Fibroblast of skin of back (primary cell): Measurements from ENCODE around the gene AKIRIN2.

Experiments used
- DNase-seq: peaks from one replicate; pipeline ENCODE4 v3.0.0-alpha.2; 2013

Gene AKIRIN2

GRCh38 chr6:87654122-87654521, 47.9 kb downstream of the AKIRIN2 start:
- no peak for DNase-seq

- DNase-seq, result no peak
Observed at GRCh38 chr6:87653074-87653962, 48.7 kb downstream of the AKIRIN2 start.

GRCh38 chr6:87645080-87645479, 57.0 kb downstream of the AKIRIN2 start:
- no peak for DNase-seq

GRCh38 chr6:87641065-87641692, 60.9 kb downstream of the AKIRIN2 start:
- DNase-seq, result no peak

GRCh38 chr6:87639373-87639772, 62.7 kb downstream of the AKIRIN2 start:
- DNase-seq, result no peak

- DNase-seq, result no peak
Observed at GRCh38 chr6:87637106-87637505, 64.9 kb downstream of the AKIRIN2 start.

- DNase-seq, result no peak
Observed at GRCh38 chr6:87636315-87636714, 65.7 kb downstream of the AKIRIN2 start.

GRCh38 chr6:87633851-87634250, 68.2 kb downstream of the AKIRIN2 start:
- no peak for DNase-seq

- DNase-seq, result no peak
Observed at GRCh38 chr6:87630746-87631145, 71.3 kb downstream of the AKIRIN2 start.

GRCh38 chr6:87628881-87629280, 73.2 kb downstream of the AKIRIN2 start:
- DNase-seq, result no peak

- no peak for DNase-seq
Observed at GRCh38 chr6:87628424-87628823, 73.6 kb downstream of the AKIRIN2 start.
